K562 (cell line): ENCODE results near the gene CITED2. TPM values are rescaled to one million over a fixed set of nuclear protein-coding genes. Genes with fewer than 3 reads are reported as not detected.

Source experiments
- polyA plus RNA-seq, 8 experiments: library from polyadenylated mRNA; depleted of rRNA in 4 of 8; stranded (reverse) in 5 of 8; unstranded in 3 of 8; fragments of >200 nt; fragmentation: Nextera tagmentation in 2 of 8; fragmentation: Illumina TruSeq in 1 of 8; extraction: Ambion mirVana in 2 of 8; extraction: Trizol in 1 of 8; gene quantifications; 2 replicates each; pipeline versions ENCODE4 v1.2.1 to v1.2.3, GENCODE V29; 2011 to 2014; ENCODE audit warnings: inconsistent platforms in 1 of 8, missing spikeins in 1 of 8
- total RNA-seq, 7 experiments: library from RNA; depleted of rRNA in 6 of 7; stranded (reverse); fragments of >200 nt in 6 of 7; fragmentation: Illumina TruSeq in 2 of 7; extraction: Trizol in 2 of 7; gene quantifications; 2 replicates each; pipeline versions ENCODE4 v1.2.1 to v1.2.3, GENCODE V29; 2011 to 2021; ENCODE audit warnings: low replicate concordance in 1 of 7

Gene CITED2
- total and polyA plus RNA-seq, 9 of the 15 experiments (the other 6 are each of a cell fraction or from before 2014, with no cell fraction given): 0.21 to 86.1 (median 17.5) TPM

Other genes with a start within 250 kb of the CITED2 start
- 1.8 TPM in 2 replicates for gene HECA, start 239.6 kb downstream of the CITED2 start, total RNA-seq (2014; rRNA removed)
- gene HECA, start 239.6 kb downstream of the CITED2 start, total RNA-seq (2014; rRNA removed; fragmentation: Illumina TruSeq; extraction: Trizol): 1.2 and 1.5 TPM in 2 replicates
- 0.57 and 0.83 TPM in 2 replicates for gene HECA, start 239.6 kb downstream of the CITED2 start, total RNA-seq (2015; rRNA removed; fragmentation: Illumina TruSeq; extraction: Trizol)
- gene HECA, start 239.6 kb downstream of the CITED2 start, total RNA-seq (2021): 1.6 and 2.3 TPM in 2 replicates
- gene HECA, start 239.6 kb downstream of the CITED2 start, polyA plus RNA-seq (2011; rRNA removed): 1.6 and 1.7 TPM in 2 replicates
- 1.1 and 1.7 TPM in 2 replicates for gene HECA, start 239.6 kb downstream of the CITED2 start, polyA plus RNA-seq (2014; fragmentation: Illumina TruSeq; extraction: Trizol)
- under 1 TPM; 0.31 to 0.58 TPM for gene HECA, start 239.6 kb downstream of the CITED2 start, polyA plus RNA-seq (2014; fragmentation: Nextera tagmentation; extraction: Ambion mirVana)
- 0.77 and 1.1 TPM in 2 replicates for gene HECA, start 239.6 kb downstream of the CITED2 start, polyA plus RNA-seq (2014; rRNA removed)
- not detected in 2 replicates for gene TXLNB, start 82.7 kb downstream of the CITED2 start, total RNA-seq (2014; rRNA removed)
- gene TXLNB, start 82.7 kb downstream of the CITED2 start, total RNA-seq (2014; rRNA removed; fragmentation: Illumina TruSeq; extraction: Trizol): not detected in 2 replicates
- gene TXLNB, start 82.7 kb downstream of the CITED2 start, total RNA-seq (2015; rRNA removed; fragmentation: Illumina TruSeq; extraction: Trizol): not detected in 2 replicates
- gene TXLNB, start 82.7 kb downstream of the CITED2 start, total RNA-seq (2021): not detected in 2 replicates
- gene TXLNB, start 82.7 kb downstream of the CITED2 start, polyA plus RNA-seq (2011; rRNA removed): not detected in 2 replicates
- not detected in 2 replicates for gene TXLNB, start 82.7 kb downstream of the CITED2 start, polyA plus RNA-seq (2014; fragmentation: Illumina TruSeq; extraction: Trizol)
- not detected for gene TXLNB, start 82.7 kb downstream of the CITED2 start, polyA plus RNA-seq (2014; fragmentation: Nextera tagmentation; extraction: Ambion mirVana)
- gene TXLNB, start 82.7 kb downstream of the CITED2 start, polyA plus RNA-seq (2014; rRNA removed): not detected in 2 replicates